Right atrium auricular region (tissue), 2 donors: ENCODE measurements around the gene PAFAH1B2. TPM values are rescaled to one million over a fixed set of nuclear protein-coding genes. Genes with fewer than 3 reads are reported as not detected.
A peak's percentile ranks its signal among the peaks of the same experiment; 100 is the strongest.

Source experiments
- DNase-seq: peaks from one replicate; pipeline ENCODE4 v3.0.0-alpha.2; 2019; ENCODE audit warnings: low spot score
- H3K27ac ChIP-seq, 2 donors: fragments of 200-600 bp; sonication (generic); 1 replicate in 1 of 2; 2 replicates in 1 of 2; pipeline ENCODE4 v1.5.1; 2016 to 2019
- H3K27me3 ChIP-seq, 2 donors: fragments of 200-600 bp; sonication (generic); one replicate each; pipeline versions ENCODE4 v1.5.1 to v1.6.0; 2017 to 2019
- H3K36me3 ChIP-seq: fragments of 200-600 bp; sonication (generic); one replicate; pipeline ENCODE4 v1.5.1; 2016
- H3K4me1 ChIP-seq, 2 donors: fragments of 200-600 bp; sonication (generic); one replicate each; pipeline versions ENCODE4 v1.5.1 to v1.6.0; 2017 to 2019
- H3K4me3 ChIP-seq, 2 donors: fragments of 200-600 bp; sonication (generic); 1 replicate in 1 of 2; 2 replicates in 1 of 2; pipeline ENCODE4 v1.5.1; 2017 to 2019; ENCODE audit warnings: mild to moderate bottlenecking in 1 of 2, moderate library complexity in 1 of 2
- H3K9me3 ChIP-seq, 2 donors: fragments of 200-600 bp; sonication (generic); one replicate each; pipeline ENCODE4 v1.5.1; 2019
- CTCF ChIP-seq, 2 donors: fragments of 200-600 bp; sonication (generic); IDR thresholded peaks; one replicate each; pipeline ENCODE4 v1.5.1; 2019; ENCODE audit warnings: antibody characterized with exemption in 2 of 2
- total RNA-seq, 2 donors: library from RNA; depleted of rRNA; stranded (reverse); fragments of >200 nt; gene quantifications; one replicate each; pipeline ENCODE4 v1.1.0, GENCODE V29; 2016

PAFAH1B2 gene
- total RNA-seq, 2 donors from 2014 or later, result 41.1 to 65.8 TPM

GRCh38 chr11:117214404-117215110 lies 70.5 kb downstream of the PAFAH1B2 start:
- Histone ChIP-seq H3K27me3 (no peaks in the 10 kb centered on the region), H3K36me3 (peaks cover 25% of the 10 kb centered on the region), H3K27ac (no peak overlapping the region)

GRCh38 chr11:117217141-117218084 lies 73.3 kb downstream of the PAFAH1B2 start:
- Histone ChIP-seq H3K27ac (peak overlapping the region; percentile 84 to 95), H3K36me3 (peaks cover 30% of the 10 kb centered on the region), H3K27me3 (no peaks in the 10 kb centered on the region), H3K9me3 (no peaks in the 10 kb centered on the region), H3K4me3 (no peak overlapping the region), H3K4me1 (peaks cover 0 to 62% of the 10 kb centered on the region in 2 donors)
- no peak for DNase-seq
- no peak for TF ChIP-seq CTCF (IDR thresholded peaks at IDR 0.05)

More at GRCh38 chr11:117214404-117215110, 70.5 kb downstream of the PAFAH1B2 start:
- DNase-seq, result no peak
- Histone ChIP-seq H3K9me3 (no peaks in the 10 kb centered on the region), H3K4me3 (no peak overlapping the region), H3K4me1 (peaks cover 0 to 33% of the 10 kb centered on the region in 2 donors)
- no peak for TF ChIP-seq CTCF (IDR thresholded peaks at IDR 0.05)

GRCh38 chr11:117218133-117218915 lies 74.2 kb downstream of the PAFAH1B2 start:
- peaks cover 0 to 68% of the 10 kb centered on the region in 2 donors for H3K4me1 ChIP-seq
- peaks cover 37% of the 10 kb centered on the region for H3K36me3 ChIP-seq
- no peaks in the 10 kb centered on the region for H3K9me3 ChIP-seq
- H3K4me3 ChIP-seq, result no peak overlapping the region
- H3K27me3 ChIP-seq, result no peaks in the 10 kb centered on the region
- no peak for TF ChIP-seq CTCF (IDR thresholded peaks at IDR 0.05)
- no peak for DNase-seq
- H3K27ac ChIP-seq, result peak overlapping the region; percentile 84 to 95

- H3K4me1 ChIP-seq, result peaks cover 0 to 68% of the 10 kb centered on the region in 2 donors
- peak overlapping the region; percentile 84 to 95 for H3K27ac ChIP-seq
- no peaks in the 10 kb centered on the region for H3K9me3 ChIP-seq
- no peaks in the 10 kb centered on the region for H3K27me3 ChIP-seq
- DNase-seq, result no peak
- H3K4me3 ChIP-seq, result no peak overlapping the region
- H3K36me3 ChIP-seq, result peaks cover 42% of the 10 kb centered on the region
- no peak for TF ChIP-seq CTCF (IDR thresholded peaks at IDR 0.05)
These were observed 74.9 kb downstream of the PAFAH1B2 start for GRCh38 chr11:117219001-117219400.

- Histone ChIP-seq H3K27ac (peak overlapping the region; percentile 84 to 95), H3K4me1 (peaks cover 0 to 68% of the 10 kb centered on the region in 2 donors), H3K9me3 (no peaks in the 10 kb centered on the region), H3K36me3 (peaks cover 42% of the 10 kb centered on the region), H3K27me3 (no peaks in the 10 kb centered on the region), H3K4me3 (no peak overlapping the region)
- TF ChIP-seq CTCF (IDR thresholded peaks at IDR 0.05), result no peak
- DNase-seq, result no peak
These were observed 75.4 kb downstream of the PAFAH1B2 start for GRCh38 chr11:117219455-117219854.
